Fibroblast of lung (primary cell): ENCODE results near the gene SLC6A7.

Source experiments
- CTCF ChIP-seq, 2 donors: IDR thresholded peaks in 1 of 2; conservative IDR thresholded peaks in 1 of 2; 1 replicate in 1 of 2; 2 replicates in 1 of 2; pipeline ENCODE4 v1.5.1; 2011 to 2012; ENCODE audit warnings: low read length in 2 of 2, control low read depth in 1 of 2, inconsistent platforms in 1 of 2, low read depth in 1 of 2, mild to moderate bottlenecking in 1 of 2
- EZH2 ChIP-seq: IDR thresholded peaks from 2 replicates; pipeline ENCODE4 v1.5.1; 2012; ENCODE audit warnings: low read length, control low read depth, mild to moderate bottlenecking; ENCODE audit errors: missing control alignments

- TF ChIP-seq CTCF (conservative IDR thresholded peaks at IDR 0.05 in 1 of 2, IDR thresholded peaks at IDR 0.05 in 1 of 2; ENCODE audit: low read depth in 1 of 2, low read length in 2 of 2) (no peak), EZH2 (no peak)
Measured at GRCh38 chr5:150218693-150219035, 28.8 kb downstream of the SLC6A7 start.
